HUDEP-2 (cell line): ENCODE measurements around the gene FBH1.
"Not testable (repeated sequence)": the region's sequence is repeated elsewhere in the genome, so short reads cannot be mapped to it uniquely, and the experiment has no call there.

ENCODE experiments used
- DNase-seq, 76 experiments: peaks; one replicate each; lab custom pipeline; 2025; ENCODE audit not compliant: unreplicated experiment in 76 of 76; lab: John Stamatoyannopoulos, UW

Gene FBH1

GRCh38 chr10:5935628-5936027 is 45.6 kb downstream of the FBH1 start:
- DNase-seq = no peak

- no peak for DNase-seq
Observed at GRCh38 chr10:5937016-5937415, 47.0 kb downstream of the FBH1 start.

- no peak for DNase-seq
Observed at GRCh38 chr10:5938291-5938690, 48.2 kb downstream of the FBH1 start.

DNA sequence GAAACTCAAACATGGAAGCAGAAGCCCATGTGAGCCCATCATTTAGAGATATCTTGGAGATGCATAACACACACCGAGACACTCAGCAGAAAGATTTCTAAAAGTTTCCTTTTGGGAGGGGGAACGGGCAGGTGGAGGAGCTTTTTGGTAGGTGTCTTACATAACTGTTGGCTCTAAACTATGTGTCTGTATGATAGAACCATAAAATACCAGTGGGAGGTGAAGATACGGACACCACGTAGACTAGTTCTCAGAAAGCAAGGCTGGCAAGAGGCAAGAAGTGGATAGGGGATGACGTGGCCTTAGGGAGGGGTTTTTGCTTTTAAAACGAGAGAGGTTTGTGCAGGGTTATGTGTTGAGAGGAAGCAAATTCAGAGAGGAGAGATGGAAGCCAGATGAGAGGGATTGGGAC is 50.8 kb downstream of the FBH1 start:
- peak in 30 of 76 experiments; percentile 2 to 59 (median 30) for DNase-seq

DNA sequence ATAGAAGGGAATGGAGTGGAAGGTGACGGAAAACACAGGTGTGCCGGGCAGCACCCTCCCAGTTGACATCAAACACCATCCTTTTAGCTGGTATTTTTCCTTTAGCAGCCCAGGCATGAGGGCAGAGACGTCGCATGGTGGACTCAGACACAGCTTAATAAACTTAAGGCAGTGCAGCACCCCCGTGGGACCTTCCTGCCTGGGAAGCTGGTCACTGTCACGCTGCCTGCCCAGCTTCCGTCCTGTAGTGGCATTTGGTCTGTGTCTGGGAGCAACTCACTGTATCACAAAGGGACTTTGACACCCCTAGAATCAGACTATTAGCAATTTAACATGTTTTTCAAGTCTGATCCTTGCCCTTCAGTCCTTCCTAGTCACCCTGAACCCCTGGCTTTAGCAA is 51.5 kb downstream of the FBH1 start:
- DNase-seq = no peak

DNA sequence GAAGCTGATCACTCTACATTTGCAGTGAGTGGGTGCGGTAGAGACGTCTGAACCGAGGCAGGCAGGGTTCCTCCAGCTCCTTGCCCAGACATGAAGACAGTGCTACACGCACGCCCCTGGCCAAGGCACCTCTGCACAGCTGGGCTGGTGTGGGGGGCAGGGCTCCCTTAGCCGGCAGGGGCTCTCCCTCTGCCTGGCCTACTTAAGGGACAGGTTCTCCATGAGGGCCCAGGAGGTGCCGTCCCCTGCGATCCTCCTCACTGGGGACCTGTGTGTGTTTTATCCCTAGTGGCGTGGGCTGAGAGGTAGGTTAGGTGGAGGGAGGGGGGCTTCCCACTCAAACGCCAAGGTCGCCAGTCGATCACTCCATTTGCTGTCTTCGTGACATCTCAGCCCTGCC is 52.0 kb downstream of the FBH1 start:
- no peak for DNase-seq

DNA sequence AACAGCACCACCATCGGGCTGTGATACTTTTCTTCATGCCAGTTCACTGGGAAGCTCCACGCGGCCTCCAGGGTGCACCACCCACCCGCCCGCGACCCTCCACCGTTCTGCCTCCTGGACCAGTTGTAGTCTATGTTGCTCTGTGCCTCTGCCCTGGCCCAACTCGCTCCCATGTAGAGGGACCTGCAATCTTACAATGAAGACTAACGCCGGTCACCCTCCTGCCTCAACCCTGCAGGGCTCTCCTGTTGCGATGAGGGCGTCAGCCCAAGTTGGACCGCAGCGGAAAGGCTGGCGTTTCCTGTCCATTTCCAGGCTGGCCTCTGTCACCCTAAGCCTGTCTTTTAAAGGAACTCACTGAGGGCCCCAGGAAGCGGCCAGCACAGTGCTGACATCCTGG is 52.4 kb downstream of the FBH1 start:
- no peak for DNase-seq

DNA sequence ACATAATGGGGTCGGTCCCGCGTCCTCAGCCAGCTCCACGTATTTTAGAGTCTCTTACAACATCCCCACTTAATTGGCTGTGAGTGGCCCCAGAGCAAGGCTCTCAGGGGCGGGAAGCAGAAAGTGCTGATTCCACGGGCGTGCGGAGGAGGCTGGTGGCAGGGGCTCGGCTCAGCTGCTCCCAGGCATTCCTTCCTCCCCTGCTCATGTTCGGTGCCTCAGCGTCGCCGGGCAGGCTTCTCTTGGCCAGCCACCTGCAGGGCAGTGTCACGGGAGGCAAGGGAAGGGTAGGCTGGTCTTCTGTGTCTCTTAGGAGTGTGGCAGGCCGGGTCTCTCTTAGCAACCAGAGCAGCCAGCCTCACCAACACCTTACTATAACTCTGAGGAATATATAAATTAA is 53.5 kb downstream of the FBH1 start:
- DNase-seq = no peak

DNA sequence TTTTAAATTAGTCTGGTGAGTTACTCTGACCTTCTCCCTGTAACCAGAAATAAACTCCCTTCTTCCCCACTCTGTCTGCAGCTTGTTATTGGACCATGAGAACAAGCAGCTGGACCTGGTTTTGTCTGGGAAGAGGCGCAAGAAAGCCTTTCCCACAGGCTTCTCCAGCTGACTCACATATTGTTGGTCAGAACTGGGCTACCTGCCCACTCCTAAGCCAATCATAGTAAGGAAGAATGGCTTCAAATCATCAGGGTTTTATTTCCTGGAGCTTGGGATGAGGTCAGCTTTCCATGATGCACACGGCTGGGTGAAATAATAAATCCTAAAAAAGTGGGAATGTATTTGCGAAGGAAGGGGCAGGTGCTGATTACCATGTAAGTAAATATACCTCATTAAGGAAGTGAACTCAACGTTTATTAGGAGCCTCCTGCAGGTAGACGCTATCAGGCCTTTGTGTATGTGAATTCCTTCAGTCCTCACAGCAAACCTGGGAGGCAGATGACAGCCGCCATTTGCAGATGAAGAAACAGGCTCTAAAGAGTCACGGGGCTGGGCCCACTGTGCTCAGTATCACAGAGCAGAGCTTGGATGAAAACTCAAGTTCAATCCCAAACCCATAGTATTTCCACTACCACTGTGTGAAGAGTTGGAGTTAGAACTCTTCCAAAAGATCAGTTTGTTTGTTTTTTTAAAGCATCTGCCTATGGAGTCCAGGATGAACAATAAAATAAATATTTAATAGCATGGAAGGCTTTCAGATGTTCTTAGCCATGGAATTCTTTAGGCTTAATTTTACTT is 54.5 kb downstream of the FBH1 start:
- DNase-seq = no peak

GRCh38 chr10:5945190-5945509 is 55.1 kb downstream of the FBH1 start:
- no peak for DNase-seq

GRCh38 chr10:5945561-5946418 is 55.7 kb downstream of the FBH1 start:
- peak in 2 of 76 experiments; percentile 7 to 20 for DNase-seq

DNA sequence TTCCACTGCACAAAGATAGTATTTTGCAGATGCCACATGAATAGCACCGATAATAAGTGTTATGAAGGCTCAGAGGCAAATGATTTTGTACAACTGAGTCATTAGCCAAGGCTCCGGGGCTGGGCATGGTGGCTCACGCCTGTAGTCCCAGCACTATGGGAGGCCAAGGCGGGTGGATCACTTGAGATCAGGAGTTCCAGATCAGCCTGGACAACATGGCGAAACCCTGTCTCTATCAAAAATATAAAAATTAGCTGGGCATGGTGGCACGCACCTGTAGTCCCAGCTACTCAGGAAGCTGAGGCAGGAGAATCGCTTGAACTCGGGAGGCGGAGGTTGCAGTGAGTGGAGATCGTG is 56.4 kb downstream of the FBH1 start:
- not testable (repeated sequence) for DNase-seq

- no peak for DNase-seq
Observed at GRCh38 chr10:5946786-5947185, 56.7 kb downstream of the FBH1 start.

DNA sequence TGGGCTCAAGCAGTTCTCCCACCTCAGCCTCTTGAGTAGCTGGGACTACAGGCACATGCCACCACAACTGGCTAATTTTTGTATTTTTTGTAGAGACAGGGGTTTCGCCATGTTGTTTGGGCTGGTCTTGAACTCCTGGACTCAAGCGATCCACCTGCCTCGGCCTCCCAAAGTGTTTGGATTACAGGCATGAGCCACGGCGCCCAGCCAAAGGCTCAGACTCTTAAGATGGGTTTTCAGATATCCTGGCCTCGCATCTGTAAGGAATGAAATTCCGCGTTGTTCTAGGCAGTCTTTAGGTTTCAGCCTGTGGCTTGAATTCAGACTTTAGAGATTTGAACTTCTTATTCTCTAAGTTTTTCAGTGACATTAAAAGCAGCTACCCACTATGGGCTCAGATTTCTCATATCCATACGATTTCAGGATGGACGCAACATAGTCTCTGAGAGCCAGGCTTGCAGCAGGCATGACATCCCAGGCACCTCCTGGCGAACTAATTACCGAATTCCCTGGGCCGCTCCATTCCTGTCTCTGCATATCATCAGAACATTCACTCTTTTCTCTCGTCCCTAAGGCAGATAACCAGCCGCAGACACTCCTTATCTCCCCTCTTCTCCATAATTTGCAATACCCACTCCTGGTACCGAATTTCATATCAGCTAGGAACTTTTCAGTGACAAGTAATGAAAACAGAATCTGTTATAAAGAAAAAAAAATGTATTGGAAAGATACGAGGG is 57.6 kb downstream of the FBH1 start:
- no peak for DNase-seq

DNA sequence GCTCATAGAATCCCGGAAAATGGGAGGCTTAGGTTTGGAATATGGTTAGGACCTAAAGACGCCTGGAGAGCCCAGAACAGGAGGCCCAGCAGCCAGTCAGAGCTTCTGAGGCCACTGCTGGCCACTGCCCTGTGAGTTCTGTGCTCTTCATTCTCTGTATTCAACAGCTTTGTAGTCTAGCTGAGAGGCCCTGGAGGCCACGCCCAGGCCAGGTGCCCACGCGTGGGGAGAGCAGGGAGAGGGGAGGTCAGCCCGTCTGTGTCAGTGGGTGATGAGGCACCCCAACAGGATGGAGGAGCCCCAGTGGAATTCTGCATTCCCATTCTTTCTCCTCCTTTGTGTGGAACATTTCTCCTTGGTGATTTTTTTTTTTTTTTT is 58.2 kb downstream of the FBH1 start:
- DNase-seq = no peak

- DNase-seq = peak in 53 of 76 experiments; percentile 2 to 61 (median 29)
Observed at GRCh38 chr10:5949009-5949759, 59.1 kb downstream of the FBH1 start.

- peak in 7 of 76 experiments; percentile 7 to 39 (median 20) for DNase-seq
Observed at GRCh38 chr10:5951167-5951711, 61.2 kb downstream of the FBH1 start.

- no peak for DNase-seq
Observed at GRCh38 chr10:5951721-5952407, 61.8 kb downstream of the FBH1 start.

- no peak for DNase-seq
Observed at GRCh38 chr10:5952731-5953385, 62.8 kb downstream of the FBH1 start.
